Endothelial cell of umbilical vein (primary cell): ENCODE data around the gene STK39.

Experiments
- CTCF ChIP-seq, 2 donors: IDR thresholded peaks; 1 replicate in 1 of 2; 2 replicates in 1 of 2; pipeline ENCODE4 v1.5.1; 2011; ENCODE audit warnings: low read length in 2 of 2, mild to moderate bottlenecking in 2 of 2, moderate library complexity in 2 of 2, control low read depth in 1 of 2, inconsistent platforms in 1 of 2, low read depth in 1 of 2; ENCODE audit not compliant: insufficient read depth in 1 of 2; ENCODE audit errors: extremely low read depth in 1 of 2
- JUN ChIP-seq: IDR thresholded peaks from 2 replicates; pipeline ENCODE4 v1.6.1; 2011; ENCODE audit warnings: borderline replicate concordance, low read depth; ENCODE audit not compliant: insufficient read length, insufficient read depth
- POLR2A ChIP-seq: IDR thresholded peaks from 2 replicates; pipeline ENCODE4 v1.6.1; 2012; ENCODE audit warnings: low read depth, mild to moderate bottlenecking, control low read depth, low read length
- POLR2AphosphoS5 ChIP-seq: IDR thresholded peaks from 2 replicates; pipeline ENCODE4 v1.6.1; 2012; ENCODE audit warnings: low read depth, mild to moderate bottlenecking, control low read depth, low read length, moderate library complexity; ENCODE audit not compliant: insufficient read depth

DNA sequence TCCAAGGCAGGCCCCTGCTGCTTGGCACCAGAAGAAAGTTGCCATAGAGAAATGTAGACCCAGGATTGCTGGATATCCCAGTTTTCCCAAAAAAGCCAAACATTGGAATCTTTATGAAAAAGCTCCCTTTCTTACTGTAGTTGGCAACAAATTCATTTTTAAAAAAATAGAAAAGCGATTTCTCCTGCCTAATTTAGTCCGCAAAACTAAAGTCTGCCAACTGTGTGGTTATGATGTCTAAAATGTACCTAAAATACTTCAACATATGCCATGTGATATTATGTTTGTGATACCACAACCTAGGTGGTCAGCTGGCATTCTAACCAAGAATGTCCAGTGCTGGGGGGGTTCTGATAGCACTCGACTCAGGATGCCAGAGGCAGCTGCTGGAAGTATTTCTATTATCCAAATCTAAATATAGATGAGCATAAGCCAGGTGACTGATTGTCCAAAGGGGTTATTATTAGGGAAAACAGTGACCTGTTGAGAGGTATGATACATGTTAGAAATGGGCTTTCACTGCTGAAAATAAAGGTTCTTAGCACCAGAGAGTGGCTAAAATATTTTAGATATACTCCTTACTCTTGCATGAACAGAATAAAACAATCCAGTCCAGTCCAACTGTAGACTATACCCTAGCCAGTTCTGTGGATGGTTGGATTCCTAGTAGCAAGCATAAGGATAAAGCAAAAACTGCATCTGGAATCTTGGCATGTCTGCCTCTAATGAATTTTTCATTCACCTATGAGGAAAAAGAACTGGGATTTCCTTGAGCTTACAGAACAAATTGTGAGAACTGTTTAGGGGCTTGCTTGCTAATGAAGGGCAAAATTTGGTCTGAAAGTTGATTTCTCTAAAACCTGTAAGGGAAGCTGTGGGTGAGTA, 101.7 kb downstream of the STK39 start:
- TF ChIP-seq CTCF (IDR thresholded peaks at IDR 0.05; ENCODE audit: extremely low read depth in 1 of 2, insufficient read depth in 1 of 2, low read depth in 1 of 2, low read length in 2 of 2) (no peak), POLR2AphosphoS5 (no peak), JUN (no peak), POLR2A (no peak)
